Fibroblast of pulmonary artery (primary cell): Measurements from ENCODE around the gene EYS.
"Not testable (repeated sequence)": the region's sequence is repeated elsewhere in the genome, so short reads cannot be mapped to it uniquely, and the experiment has no call there.

Experiments
- DNase-seq: peaks from one replicate; pipeline ENCODE4 v3.0.0-alpha.2; 2010; ENCODE audit warnings: low read depth
- H3K4me3 ChIP-seq: replicated peaks from 2 replicates; pipeline ENCODE4 v1.5.1; 2011; ENCODE audit warnings: low read depth, mild to moderate bottlenecking, control low read depth, low read length, moderate library complexity
- CTCF ChIP-seq: IDR thresholded peaks from 2 replicates; pipeline ENCODE4 v1.5.1; 2011; ENCODE audit warnings: mild to moderate bottlenecking, control low read depth, low read length, inconsistent platforms; ENCODE audit errors: missing control alignments

EYS gene

GRCh38 chr6:64477391-64477790 lies 1229.6 kb downstream of the EYS start:
- peak; percentile 8 for DNase-seq
- no peak for TF ChIP-seq CTCF
- H3K4me3 ChIP-seq, result no peak overlapping the region

- no peak for TF ChIP-seq CTCF
- no peak overlapping the region for H3K4me3 ChIP-seq
Observed at GRCh38 chr6:64476935-64477334, 1230.1 kb downstream of the EYS start.

GRCh38 chr6:64469405-64469804 lies 1237.6 kb downstream of the EYS start:
- peak; percentile 14 for DNase-seq
- H3K4me3 ChIP-seq, result not testable (repeated sequence)
- TF ChIP-seq CTCF, result peak; percentile 34

More at GRCh38 chr6:64476935-64477334, 1230.1 kb downstream of the EYS start:
- DNase-seq, result no peak

GRCh38 chr6:64467656-64468055 lies 1239.4 kb downstream of the EYS start:
- H3K4me3 ChIP-seq, result no peak overlapping the region
- no peak for TF ChIP-seq CTCF
- DNase-seq, result no peak

- H3K4me3 ChIP-seq, result no peak overlapping the region
- DNase-seq, result no peak
- no peak for TF ChIP-seq CTCF
Observed at GRCh38 chr6:64459411-64459944, 1247.5 kb downstream of the EYS start.

GRCh38 chr6:64448101-64448500 lies 1258.9 kb downstream of the EYS start:
- not testable (repeated sequence) for H3K4me3 ChIP-seq

GRCh38 chr6:64445038-64445437 lies 1262.0 kb downstream of the EYS start:
- H3K4me3 ChIP-seq, result no peak overlapping the region
- DNase-seq, result no peak
- no peak for TF ChIP-seq CTCF

More at GRCh38 chr6:64448101-64448500, 1258.9 kb downstream of the EYS start:
- DNase-seq, result not testable (repeated sequence)
